Activated T-helper 17 cell treated with anti-CD3 and anti-CD28 coated beads, Interleukin-2, amount 50 U/mL, for 72 hours (primary cell): ENCODE measurements around the gene USP9X. TPM values are rescaled to one million over a fixed set of nuclear protein-coding genes. Genes with fewer than 3 reads are reported as not detected.
"Not testable (repeated sequence)": the region's sequence is repeated elsewhere in the genome, so short reads cannot be mapped to it uniquely, and the experiment has no call there.

Source experiments
- ATAC-seq: fragments of 150-1000 bp; cut with Tn5 transposase; replicated peaks from 2 replicates; pipeline ENCODE4 v1.10.0; 2021; ENCODE audit warnings: mild to moderate bottlenecking, moderate library complexity
- H3K27ac Mint-ChIP-seq: one replicate; pipeline ENCODE4 v1.8.0; 2022; ENCODE audit warnings: mixed read lengths
- H3K27me3 Mint-ChIP-seq: one replicate; pipeline ENCODE4 v1.8.0; 2022; ENCODE audit warnings: mixed read lengths
- H3K36me3 Mint-ChIP-seq: one replicate; pipeline ENCODE4 v1.8.0; 2022; ENCODE audit warnings: low read depth, mild to moderate bottlenecking, mixed read lengths
- H3K4me1 Mint-ChIP-seq: one replicate; pipeline ENCODE4 v1.8.0; 2022; ENCODE audit warnings: mixed read lengths
- H3K4me3 Mint-ChIP-seq: one replicate; pipeline ENCODE4 v1.8.0; 2022; ENCODE audit warnings: mild to moderate bottlenecking, mixed read lengths
- H3K9me3 Mint-ChIP-seq: one replicate; pipeline ENCODE4 v1.8.0; 2022; ENCODE audit warnings: mixed read lengths
- total RNA-seq, 2 donors: library from RNA; stranded (reverse); gene quantifications; one replicate each; pipeline ENCODE4 v1.2.3, GENCODE V29; 2022

Gene USP9X
- total RNA-seq, 2 donors from 2014 or later, result 49.3 to 63.3 TPM

- Mint-ChIP-seq H3K4me3 (peak overlapping the region; percentile 42), H3K27ac (peak overlapping the region; percentile 41), H3K9me3 (no peaks in the 10 kb centered on the region), H3K27me3 (no peaks in the 10 kb centered on the region), H3K36me3 (peaks cover 9% of the 10 kb centered on the region), H3K4me1 (peaks cover 12% of the 10 kb centered on the region)
- no peak for ATAC-seq
These were observed 12.1 kb downstream of the USP9X start for GRCh38 chrX:41097326-41097725.

GRCh38 chrX:41100200-41100599 lies 15.0 kb downstream of the USP9X start:
- Mint-ChIP-seq H3K4me3 (no peak overlapping the region), H3K27me3 (no peaks in the 10 kb centered on the region), H3K4me1 (peaks cover 10% of the 10 kb centered on the region), H3K27ac (no peak overlapping the region), H3K36me3 (no peaks in the 10 kb centered on the region), H3K9me3 (no peaks in the 10 kb centered on the region)
- no peak for ATAC-seq

- no peak for ATAC-seq
- Mint-ChIP-seq H3K4me1 (peaks cover 4% of the 10 kb centered on the region), H3K9me3 (no peaks in the 10 kb centered on the region), H3K27ac (no peak overlapping the region), H3K36me3 (no peaks in the 10 kb centered on the region), H3K4me3 (no peak overlapping the region), H3K27me3 (no peaks in the 10 kb centered on the region)
These were observed 15.6 kb downstream of the USP9X start for GRCh38 chrX:41100819-41101218.

GRCh38 chrX:41105005-41105404 lies 19.8 kb downstream of the USP9X start:
- Mint-ChIP-seq H3K27ac (no peak overlapping the region), H3K36me3 (peaks cover 7% of the 10 kb centered on the region), H3K27me3 (no peaks in the 10 kb centered on the region), H3K4me1 (peaks cover 20% of the 10 kb centered on the region), H3K9me3 (no peaks in the 10 kb centered on the region), H3K4me3 (no peak overlapping the region)
- no peak for ATAC-seq

GRCh38 chrX:41106257-41106656 lies 21.0 kb downstream of the USP9X start:
- H3K9me3 Mint-ChIP-seq, H3K27me3 Mint-ChIP-seq, H3K36me3 Mint-ChIP-seq, ATAC-seq, H3K27ac Mint-ChIP-seq, H3K4me3 Mint-ChIP-seq: not testable (repeated sequence)
- peaks cover 28% of the 10 kb centered on the region for H3K4me1 Mint-ChIP-seq

- Mint-ChIP-seq H3K27me3 (no peaks in the 10 kb centered on the region), H3K4me3 (peak overlapping the region; percentile 34), H3K27ac (no peak overlapping the region), H3K36me3 (peaks cover 7% of the 10 kb centered on the region), H3K9me3 (no peaks in the 10 kb centered on the region), H3K4me1 (peaks cover 33% of the 10 kb centered on the region)
- peak; percentile 59 for ATAC-seq
These were observed 22.8 kb downstream of the USP9X start for GRCh38 chrX:41108007-41108406.

- H3K4me3 Mint-ChIP-seq, result peak overlapping the region; percentile 34
- no peaks in the 10 kb centered on the region for H3K9me3 Mint-ChIP-seq
- peaks cover 33% of the 10 kb centered on the region for H3K4me1 Mint-ChIP-seq
- ATAC-seq, result no peak
- no peak overlapping the region for H3K27ac Mint-ChIP-seq
- H3K27me3 Mint-ChIP-seq, result no peaks in the 10 kb centered on the region
- H3K36me3 Mint-ChIP-seq, result peaks cover 7% of the 10 kb centered on the region
These were observed 23.4 kb downstream of the USP9X start for GRCh38 chrX:41108463-41109205.

GRCh38 chrX:41110801-41111625 lies 25.8 kb downstream of the USP9X start:
- H3K9me3 Mint-ChIP-seq, result no peaks in the 10 kb centered on the region
- no peak overlapping the region for H3K27ac Mint-ChIP-seq
- ATAC-seq, result no peak
- H3K36me3 Mint-ChIP-seq, result peaks cover 7% of the 10 kb centered on the region
- H3K27me3 Mint-ChIP-seq, result no peaks in the 10 kb centered on the region
- H3K4me3 Mint-ChIP-seq, result peak overlapping the region; percentile 58
- H3K4me1 Mint-ChIP-seq, result peaks cover 47% of the 10 kb centered on the region

GRCh38 chrX:41115104-41115425 lies 29.8 kb downstream of the USP9X start:
- not testable (repeated sequence) for H3K36me3 Mint-ChIP-seq, H3K9me3 Mint-ChIP-seq, ATAC-seq, H3K27me3 Mint-ChIP-seq
- H3K27ac Mint-ChIP-seq, result peak overlapping the region; percentile 29
- peaks cover 40% of the 10 kb centered on the region for H3K4me1 Mint-ChIP-seq
- H3K4me3 Mint-ChIP-seq, result peak overlapping the region; percentile 24

GRCh38 chrX:41116948-41117347 lies 31.7 kb downstream of the USP9X start:
- ATAC-seq, result peak; percentile 83
- no peaks in the 10 kb centered on the region for H3K9me3 Mint-ChIP-seq
- H3K4me1 Mint-ChIP-seq, result peaks cover 42% of the 10 kb centered on the region
- peak overlapping the region; percentile 79 for H3K4me3 Mint-ChIP-seq
- H3K36me3 Mint-ChIP-seq, result peaks cover 5% of the 10 kb centered on the region
- H3K27me3 Mint-ChIP-seq, result no peaks in the 10 kb centered on the region
- peak overlapping the region; percentile 87 for H3K27ac Mint-ChIP-seq

- no peaks in the 10 kb centered on the region for H3K27me3 Mint-ChIP-seq
- peaks cover 44% of the 10 kb centered on the region for H3K4me1 Mint-ChIP-seq
- peak; percentile 58 for ATAC-seq
- peak overlapping the region; percentile 79 for H3K4me3 Mint-ChIP-seq
- H3K9me3 Mint-ChIP-seq, result no peaks in the 10 kb centered on the region
- H3K27ac Mint-ChIP-seq, result peak overlapping the region; percentile 87
- H3K36me3 Mint-ChIP-seq, result peaks cover 14% of the 10 kb centered on the region
These were observed 32.9 kb downstream of the USP9X start for GRCh38 chrX:41118156-41118555.

- no peaks in the 10 kb centered on the region for H3K9me3 Mint-ChIP-seq
- no peaks in the 10 kb centered on the region for H3K27me3 Mint-ChIP-seq
- peak overlapping the region; percentile 79 for H3K4me3 Mint-ChIP-seq
- H3K27ac Mint-ChIP-seq, result peak overlapping the region; percentile 62
- peak; percentile 31 for ATAC-seq
- H3K4me1 Mint-ChIP-seq, result peaks cover 40% of the 10 kb centered on the region
- H3K36me3 Mint-ChIP-seq, result peaks cover 31% of the 10 kb centered on the region
These were observed 34.6 kb downstream of the USP9X start for GRCh38 chrX:41119803-41120202.

- peaks cover 28% of the 10 kb centered on the region for H3K4me1 Mint-ChIP-seq
- H3K36me3 Mint-ChIP-seq, result peaks cover 50% of the 10 kb centered on the region
- H3K4me3 Mint-ChIP-seq, result peak overlapping the region; percentile 79
- no peak overlapping the region for H3K27ac Mint-ChIP-seq
- H3K27me3 Mint-ChIP-seq, result no peaks in the 10 kb centered on the region
- no peaks in the 10 kb centered on the region for H3K9me3 Mint-ChIP-seq
- no peak for ATAC-seq
These were observed 36.5 kb downstream of the USP9X start for GRCh38 chrX:41121766-41122165.

GRCh38 chrX:41122664-41123257 lies 37.5 kb downstream of the USP9X start:
- Mint-ChIP-seq H3K27me3 (no peaks in the 10 kb centered on the region), H3K4me1 (peaks cover 22% of the 10 kb centered on the region), H3K4me3 (no peak overlapping the region), H3K36me3 (peaks cover 48% of the 10 kb centered on the region), H3K27ac (no peak overlapping the region), H3K9me3 (no peaks in the 10 kb centered on the region)
- no peak for ATAC-seq
